ENCODE results near the gene C1orf210.

The C1orf210 gene

GRCh38 chr1:43235451-43236121 lies 49.8 kb downstream of the C1orf210 start:
- TF ChIP-seq ZC3H10 (CRISPR knock-in tag; IDR thresholded peaks at IDR 0.05) (no peak), ZNF8 (CRISPR knock-in tag; IDR thresholded peaks at IDR 0.05) (no peak), ZFP30 (CRISPR knock-in tag; IDR thresholded peaks at IDR 0.05) (no peak), CSDC2 (CRISPR knock-in tag; IDR thresholded peaks at IDR 0.05) (no peak), ISL1 (CRISPR knock-in tag; IDR thresholded peaks at IDR 0.05) (no peak), TCF4 (CRISPR knock-in tag; IDR thresholded peaks at IDR 0.05; ENCODE audit: borderline replicate concordance) (no peak), TSHZ2 (CRISPR knock-in tag; IDR thresholded peaks at IDR 0.05) (no peak), PPARA (CRISPR knock-in tag; IDR thresholded peaks at IDR 0.05; ENCODE audit: borderline replicate concordance) (no peak), CSRNP3 (CRISPR knock-in tag; IDR thresholded peaks at IDR 0.05) (no peak), RARB (CRISPR knock-in tag; IDR thresholded peaks at IDR 0.05) (no peak), PATZ1 (CRISPR knock-in tag; IDR thresholded peaks at IDR 0.05; ENCODE audit: borderline replicate concordance) (no peak), BACH2 (CRISPR knock-in tag; IDR thresholded peaks at IDR 0.05; ENCODE audit: borderline replicate concordance) (no peak), SNAI2 (CRISPR knock-in tag; IDR thresholded peaks at IDR 0.05) (no peak), GLIS3 (CRISPR knock-in tag; IDR thresholded peaks at IDR 0.05) (no peak), TOX (CRISPR knock-in tag; IDR thresholded peaks at IDR 0.05; ENCODE audit: borderline replicate concordance) (no peak), POU6F1 (CRISPR knock-in tag; IDR thresholded peaks at IDR 0.05; ENCODE audit: borderline replicate concordance, low read depth) (no peak), ZNF70 (CRISPR knock-in tag; IDR thresholded peaks at IDR 0.05) (no peak), ZNF565 (CRISPR knock-in tag; conservative IDR thresholded peaks at IDR 0.05; ENCODE audit: low read depth) (no peak)
- no peak for ATAC-seq

- TF ChIP-seq ZNF565 (CRISPR knock-in tag; conservative IDR thresholded peaks at IDR 0.05; ENCODE audit: low read depth): no peak
- TF ChIP-seq ISL1 (CRISPR knock-in tag; IDR thresholded peaks at IDR 0.05): no peak
- TF ChIP-seq ESRRG (CRISPR knock-in tag; IDR thresholded peaks at IDR 0.05): no peak
- no peak for TF ChIP-seq BACH2 (CRISPR knock-in tag; IDR thresholded peaks at IDR 0.05; ENCODE audit: borderline replicate concordance)
- no peak for TF ChIP-seq ARNTL (CRISPR knock-in tag; IDR thresholded peaks at IDR 0.05; ENCODE audit: borderline replicate concordance, low read depth)
- no peak for TF ChIP-seq CSDC2 (CRISPR knock-in tag; IDR thresholded peaks at IDR 0.05)
- TF ChIP-seq PPARA (CRISPR knock-in tag; IDR thresholded peaks at IDR 0.05; ENCODE audit: borderline replicate concordance): no peak
- no peak for TF ChIP-seq ZNF8 (CRISPR knock-in tag; IDR thresholded peaks at IDR 0.05)
- TF ChIP-seq PATZ1 (CRISPR knock-in tag; IDR thresholded peaks at IDR 0.05; ENCODE audit: borderline replicate concordance): no peak
- TF ChIP-seq TOX (CRISPR knock-in tag; IDR thresholded peaks at IDR 0.05; ENCODE audit: borderline replicate concordance): no peak
- no peak for TF ChIP-seq ZFP3 (CRISPR knock-in tag; IDR thresholded peaks at IDR 0.05)
- TF ChIP-seq ZFP30 (CRISPR knock-in tag; IDR thresholded peaks at IDR 0.05): no peak
- TF ChIP-seq RARB (CRISPR knock-in tag; IDR thresholded peaks at IDR 0.05): no peak
- TF ChIP-seq SNAI2 (CRISPR knock-in tag; IDR thresholded peaks at IDR 0.05): no peak
- no peak for ATAC-seq
Observed at GRCh38 chr1:43235040-43235439, 50.3 kb downstream of the C1orf210 start.
